Epithelial cell of esophagus (primary cell): Measurements from ENCODE around the gene UPP1.

ENCODE experiments used
- DNase-seq: peaks from one replicate; pipeline ENCODE4 v3.0.0; 2010; ENCODE audit warnings: low read depth
- H3K4me3 ChIP-seq: 2 replicates; pipeline ENCODE4 v1.5.1; 2011; ENCODE audit warnings: mild to moderate bottlenecking, low read length, control low read depth
- CTCF ChIP-seq: IDR thresholded peaks from 2 replicates; pipeline ENCODE4 v1.5.1; 2011; ENCODE audit warnings: low read depth, mild to moderate bottlenecking, low read length, control low read depth, inconsistent platforms; ENCODE audit not compliant: insufficient read depth; ENCODE audit errors: missing control alignments

Gene UPP1

GRCh38 chr7:48101968-48102367 is 12.9 kb downstream of the UPP1 start:
- DNase-seq: no peak
- peak; percentile 37 for TF ChIP-seq CTCF
- H3K4me3 ChIP-seq: no peak overlapping the region

GRCh38 chr7:48102530-48102929 is 13.5 kb downstream of the UPP1 start:
- TF ChIP-seq CTCF: no peak
- H3K4me3 ChIP-seq: no peak overlapping the region
- no peak for DNase-seq

- DNase-seq: no peak
- TF ChIP-seq CTCF: no peak
- H3K4me3 ChIP-seq: no peak overlapping the region
These were observed 16.0 kb downstream of the UPP1 start for GRCh38 chr7:48105045-48105444.

- H3K4me3 ChIP-seq: no peak overlapping the region
- TF ChIP-seq CTCF: no peak
- DNase-seq: no peak
These were observed 18.0 kb downstream of the UPP1 start for GRCh38 chr7:48106906-48107659.

GRCh38 chr7:48107926-48108472 is 18.9 kb downstream of the UPP1 start:
- TF ChIP-seq CTCF: no peak
- H3K4me3 ChIP-seq: no peak overlapping the region
- DNase-seq: no peak

GRCh38 chr7:48108959-48109847 is 20.1 kb downstream of the UPP1 start:
- DNase-seq: peak; percentile 29
- no peak for TF ChIP-seq CTCF
- no peak overlapping the region for H3K4me3 ChIP-seq
